Dermis microvascular lymphatic vessel endothelial cell (primary cell): ENCODE data around the gene TGFBR3. TPM values are rescaled to one million over a fixed set of nuclear protein-coding genes. Genes with fewer than 3 reads are reported as not detected.

Source experiments
- DNase-seq, 2 donors: peaks; one replicate each; pipeline versions ENCODE4 v3.0.0 to v3.0.0-alpha.2; 2010; ENCODE audit warnings: low read depth in 2 of 2
- total RNA-seq: library from RNA; depleted of rRNA; stranded (reverse); fragments of >200 nt; gene quantifications from 2 replicates; pipeline ENCODE4 v1.2.1, GENCODE V29; 2014

TGFBR3 gene
- total RNA-seq: 8.3 and 25.9 TPM in 2 replicates

DNA sequence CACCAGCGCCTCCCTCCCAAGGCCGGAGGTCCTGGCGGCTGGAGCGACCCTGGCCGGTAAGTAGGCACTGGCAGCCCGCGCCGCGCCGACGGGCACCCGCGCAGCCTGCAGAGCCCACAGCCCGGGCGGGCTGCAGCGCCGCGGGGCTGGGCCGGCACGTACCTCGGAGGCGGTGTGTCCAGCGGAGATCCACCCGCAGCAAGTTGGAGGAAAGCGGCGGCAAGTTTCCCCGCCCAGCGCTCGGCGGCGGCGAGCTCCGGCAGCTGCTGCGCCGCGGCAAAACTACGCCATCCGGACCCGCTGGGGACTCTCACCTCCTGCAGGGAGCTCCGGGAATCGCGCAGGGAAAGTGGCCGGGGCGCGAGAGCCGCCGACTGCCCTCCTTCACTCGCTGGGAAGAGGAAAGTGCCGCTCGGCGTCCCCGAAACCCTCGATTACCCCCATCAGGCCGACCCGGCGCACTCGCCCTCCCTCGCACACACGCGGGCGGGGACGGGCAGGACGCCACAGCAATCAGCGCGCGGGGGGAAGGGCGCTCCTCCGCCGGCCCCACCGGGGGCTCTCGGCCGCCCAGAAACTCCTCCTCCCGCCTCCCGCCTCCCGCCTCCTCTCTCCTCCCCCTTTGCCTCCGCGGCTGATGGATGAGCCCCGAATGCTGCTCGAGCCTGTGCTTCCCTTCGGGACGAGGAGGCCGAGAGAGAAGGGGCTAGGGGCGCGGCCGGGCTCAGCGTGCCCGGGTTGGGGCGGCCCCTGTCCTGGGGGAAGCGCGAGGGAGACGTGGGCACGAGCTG lies at the start of gene TGFBR3:
TSS of gene TGFBR3 (minus strand) at position 436 of the 791 bp plus-strand sequence. CDS start 24,620 bp downstream, outside the sequence.
- DNase-seq: peak; percentile 50 to 90

DNA sequence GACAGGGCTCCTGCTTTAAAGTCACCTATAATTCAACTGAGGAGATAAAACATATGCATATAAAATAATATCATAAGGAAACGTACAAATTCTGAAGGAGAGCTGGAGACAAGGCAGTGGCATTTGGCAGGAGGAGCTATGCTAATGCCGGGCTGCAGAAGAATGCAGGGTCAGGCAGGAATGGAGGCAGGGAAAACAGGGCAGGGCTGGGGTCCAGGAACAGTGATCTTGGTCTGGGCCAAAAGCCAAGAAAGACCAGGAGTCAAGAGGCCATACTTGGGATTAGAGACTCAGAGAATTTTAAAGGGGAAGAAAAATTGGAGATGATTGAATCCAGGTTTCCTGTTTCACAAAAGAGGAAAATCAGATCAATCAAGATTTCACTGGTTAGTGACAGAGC lies 43.3 kb upstream of the TGFBR3 start:
- DNase-seq: peak in 1 of 2 donors; percentile 59

DNA sequence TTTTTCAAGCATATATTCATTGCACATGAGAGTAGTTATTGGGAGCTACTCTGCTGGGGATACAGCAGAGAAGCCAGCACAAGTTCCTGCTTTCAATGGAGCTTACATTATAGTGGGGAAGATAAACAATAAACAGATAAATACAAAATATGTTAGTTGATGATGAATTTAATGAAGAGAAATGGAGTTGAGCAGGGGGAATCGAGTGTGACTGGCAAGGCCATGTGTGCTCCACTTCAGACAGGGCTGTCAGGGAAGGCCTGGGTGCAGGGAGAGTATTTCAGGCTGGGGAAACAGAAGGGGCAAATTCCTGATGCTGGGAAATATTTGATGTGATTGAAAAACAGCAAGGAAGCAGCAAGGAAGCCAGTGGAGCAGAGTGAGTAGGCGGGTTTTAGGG lies 42.1 kb upstream of the TGFBR3 start:
- no peak for DNase-seq

DNA sequence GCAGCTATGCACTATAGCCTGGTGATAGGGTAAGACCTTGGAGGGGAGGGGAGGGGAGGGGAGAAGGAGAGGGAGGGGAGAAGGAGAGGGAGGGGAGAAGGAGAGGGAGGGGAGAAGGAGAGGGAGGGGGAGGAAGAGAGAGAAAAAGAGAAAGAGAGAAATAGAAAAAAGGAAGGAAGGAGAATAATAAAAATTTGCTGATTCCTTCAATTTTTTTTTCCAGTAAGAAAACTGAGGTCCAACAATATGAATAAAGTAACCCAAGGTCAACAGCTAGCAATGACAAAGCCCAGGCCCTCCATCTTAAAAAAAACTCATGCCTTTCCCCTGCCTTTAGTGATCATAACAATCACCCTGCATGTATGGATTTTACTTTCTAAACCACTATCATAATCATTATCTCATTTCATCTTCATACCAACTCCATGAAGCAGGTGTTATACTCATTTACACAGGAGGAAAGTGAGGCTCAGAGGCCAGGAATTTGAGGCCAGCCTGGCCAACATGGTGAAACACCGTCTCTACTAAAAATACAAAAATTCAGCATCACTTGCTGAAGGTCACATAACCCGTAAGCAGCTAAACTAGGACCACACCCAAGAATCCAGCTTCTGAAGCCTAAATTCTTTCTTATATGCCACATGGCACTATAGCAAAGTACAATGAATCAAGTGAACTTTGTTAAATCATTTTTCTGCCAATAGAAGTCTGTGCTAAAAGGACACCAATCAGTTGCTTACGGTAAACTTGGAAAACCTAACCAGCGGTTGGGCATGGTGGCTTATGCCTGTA lies 39.9 kb upstream of the TGFBR3 start:
- no peak for DNase-seq

DNA sequence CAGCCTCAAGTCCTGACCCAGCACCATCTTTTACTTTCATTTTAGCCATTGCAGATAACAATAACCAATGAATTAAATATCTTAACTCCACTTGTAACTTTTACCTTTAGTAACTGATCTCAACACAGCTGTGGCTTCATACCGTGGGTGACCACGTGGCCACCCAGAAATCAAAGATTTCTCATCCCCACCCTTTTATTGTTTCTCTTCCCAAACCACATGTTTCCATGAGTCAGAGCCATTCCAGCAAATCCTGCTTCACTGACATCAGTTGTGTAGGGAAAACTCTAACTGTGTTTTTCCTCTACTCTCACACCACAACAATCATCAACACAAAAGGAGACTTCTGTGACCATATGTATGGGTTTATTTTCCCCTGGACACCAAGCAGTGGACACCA lies 38.2 kb upstream of the TGFBR3 start:
- DNase-seq: peak; percentile 34 to 63

DNA sequence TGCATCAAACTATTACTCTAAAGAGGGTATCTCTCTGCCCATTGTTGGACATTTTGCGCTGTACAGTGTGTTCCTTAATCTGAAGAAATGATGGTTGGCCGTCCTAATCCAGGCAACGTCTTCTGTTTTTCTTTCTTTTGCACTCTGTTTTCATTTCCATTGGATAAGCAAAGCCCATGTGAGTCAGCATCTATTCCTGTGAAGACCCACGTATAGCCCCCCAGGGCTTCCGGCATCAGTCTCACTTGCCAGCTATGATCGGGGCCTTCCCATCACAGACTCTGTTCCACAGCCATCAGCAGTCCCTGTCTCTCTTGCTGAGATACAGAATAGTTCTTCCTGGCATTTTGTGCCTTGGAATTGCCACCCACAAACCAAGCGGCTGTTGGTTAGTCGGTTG lies 34.0 kb upstream of the TGFBR3 start:
- no peak for DNase-seq

DNA sequence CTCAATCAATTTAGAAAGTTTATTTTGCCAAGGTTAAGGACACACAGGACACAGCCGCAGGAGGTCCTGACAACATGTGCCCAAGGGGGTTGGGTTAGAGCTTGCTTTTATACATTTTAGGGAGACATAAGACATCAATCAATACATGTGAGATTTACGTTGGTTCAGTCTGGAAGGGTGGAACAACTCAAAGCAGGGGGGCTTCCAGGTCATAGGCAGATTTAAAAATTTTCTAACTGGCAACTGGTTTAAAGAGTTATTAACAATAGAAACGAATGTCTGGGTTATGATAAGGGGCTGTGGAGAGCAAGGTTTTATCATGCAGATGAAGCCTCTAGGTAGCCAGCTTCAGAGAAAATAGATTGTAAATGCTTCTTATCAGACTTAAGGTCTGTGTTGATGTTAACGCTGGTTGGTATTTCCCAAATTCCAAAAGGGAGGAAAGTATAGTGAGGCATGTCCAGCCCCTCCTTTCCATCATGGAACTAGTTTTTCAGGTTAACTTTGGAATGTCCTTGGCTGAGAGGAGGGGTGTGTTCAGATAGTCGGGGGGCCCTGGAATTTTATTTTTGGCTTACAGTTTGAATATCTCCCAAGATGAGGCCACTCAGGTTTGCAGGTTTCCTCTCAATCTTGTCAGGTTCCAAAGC lies 31.0 kb upstream of the TGFBR3 start:
- no peak for DNase-seq

DNA sequence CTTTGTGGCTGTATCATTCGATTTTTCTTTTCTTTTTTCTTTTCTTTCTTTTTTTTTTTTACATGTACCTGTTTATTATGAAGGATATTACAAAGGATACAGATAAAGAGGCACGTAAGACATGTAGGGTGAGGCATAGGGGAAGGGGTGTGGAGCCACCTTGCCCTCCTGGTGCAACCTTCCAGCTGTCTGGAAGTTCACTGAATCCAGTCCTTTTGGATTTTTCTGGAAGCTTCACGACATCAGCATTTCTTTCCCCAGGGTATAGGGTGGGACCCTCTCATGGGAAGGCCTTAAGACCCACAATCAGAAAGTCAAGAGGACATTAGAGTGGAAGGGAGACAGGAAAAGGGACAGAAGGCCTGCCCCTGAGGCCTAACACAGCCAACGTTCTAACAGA lies 30.1 kb upstream of the TGFBR3 start:
- DNase-seq: no peak

DNA sequence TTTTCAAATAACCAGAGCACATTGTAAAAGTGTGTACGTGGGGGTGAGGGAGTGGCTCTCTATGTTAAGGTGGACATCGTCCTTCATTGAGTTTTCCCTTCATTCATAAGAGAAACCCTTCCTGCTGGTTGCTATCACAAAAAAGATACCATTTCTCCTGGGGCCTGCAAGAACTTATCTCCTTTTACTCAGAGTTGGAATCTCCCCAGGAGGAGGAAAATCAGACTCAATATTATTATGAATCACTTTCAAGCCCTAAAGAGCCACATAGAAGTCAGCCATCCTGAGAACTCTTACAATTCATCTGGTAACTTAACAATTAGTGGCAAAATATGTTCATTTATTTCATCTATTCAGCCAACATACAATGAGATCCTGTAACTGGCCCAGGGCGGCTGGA lies 27.1 kb upstream of the TGFBR3 start:
- DNase-seq: peak in 1 of 2 donors; percentile 35

DNA sequence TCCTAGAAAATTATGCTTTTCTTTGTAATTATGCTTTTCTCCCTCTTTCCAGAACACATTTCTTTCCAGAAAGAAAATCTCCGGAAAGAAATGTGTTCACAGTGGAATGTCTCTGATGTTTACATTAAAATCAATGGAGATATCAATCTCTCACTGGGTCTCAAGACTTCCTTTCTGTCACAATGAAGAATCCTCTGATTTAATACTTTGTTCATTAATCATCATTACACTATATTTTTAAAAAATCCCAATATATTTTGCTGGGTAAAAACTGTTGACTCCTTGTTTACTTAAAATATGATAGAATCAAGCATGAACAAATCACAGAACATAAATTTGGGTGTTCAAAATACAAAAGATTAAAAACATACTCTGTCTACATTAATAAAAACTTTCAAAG lies 26.3 kb upstream of the TGFBR3 start:
- peak in 1 of 2 donors; percentile 39 for DNase-seq

DNA sequence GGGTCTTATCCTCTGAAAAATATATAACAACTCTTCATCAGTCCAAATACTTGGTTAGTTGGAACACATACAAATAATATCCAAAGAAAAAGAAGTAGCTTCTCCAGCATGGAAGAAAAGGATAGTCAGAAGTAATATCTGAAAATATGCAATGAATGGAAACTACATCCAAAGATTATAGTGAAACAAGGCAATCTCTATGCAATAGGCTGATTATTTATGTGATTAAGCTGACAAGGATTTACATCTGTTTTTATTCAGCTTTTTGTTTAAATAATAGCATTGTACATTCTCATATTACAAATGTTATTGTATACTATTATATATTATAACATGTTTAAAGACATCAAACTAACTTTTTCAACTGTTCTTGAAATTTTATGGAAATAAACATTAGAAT lies 15.3 kb upstream of the TGFBR3 start:
- DNase-seq: no peak

DNA sequence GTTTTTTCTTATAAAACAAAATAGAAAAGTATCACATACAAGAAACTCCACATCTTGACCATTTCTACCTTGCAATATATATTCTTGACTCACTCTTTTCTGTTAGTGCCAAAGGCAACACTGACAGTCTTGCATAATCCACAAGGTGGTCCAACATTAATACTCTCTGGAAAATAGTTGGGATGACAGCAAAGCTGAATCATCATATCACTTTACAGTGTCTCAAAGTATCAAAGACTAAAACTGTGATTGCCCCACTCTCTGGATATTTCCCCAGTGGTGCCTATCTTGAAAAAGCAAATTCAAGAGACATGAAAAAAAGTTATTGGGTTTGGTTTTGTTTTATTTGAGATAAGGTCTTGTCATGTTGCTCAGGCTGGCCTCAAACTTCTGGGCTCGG lies 14.6 kb upstream of the TGFBR3 start:
- peak in 1 of 2 donors; percentile 30 for DNase-seq

DNA sequence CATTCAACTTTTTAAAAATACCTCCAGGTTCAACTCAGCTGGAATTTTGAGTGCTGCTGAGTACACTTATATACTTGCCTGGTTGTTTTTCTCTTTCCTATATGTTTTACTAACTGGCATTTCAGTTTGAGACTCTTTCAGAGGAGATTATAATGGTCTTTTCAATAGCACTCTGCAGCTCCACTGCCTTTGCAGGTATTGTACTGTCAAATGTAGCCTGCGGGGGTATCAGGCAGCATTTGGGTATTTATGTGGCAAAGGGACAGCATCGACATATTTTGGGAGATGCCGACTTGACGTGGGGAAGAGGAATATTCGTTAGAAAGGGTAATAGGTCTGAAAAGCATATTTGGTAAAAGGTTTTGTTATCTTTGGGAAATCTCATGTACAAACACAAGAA lies 11.1 kb upstream of the TGFBR3 start:
- DNase-seq: no peak

DNA sequence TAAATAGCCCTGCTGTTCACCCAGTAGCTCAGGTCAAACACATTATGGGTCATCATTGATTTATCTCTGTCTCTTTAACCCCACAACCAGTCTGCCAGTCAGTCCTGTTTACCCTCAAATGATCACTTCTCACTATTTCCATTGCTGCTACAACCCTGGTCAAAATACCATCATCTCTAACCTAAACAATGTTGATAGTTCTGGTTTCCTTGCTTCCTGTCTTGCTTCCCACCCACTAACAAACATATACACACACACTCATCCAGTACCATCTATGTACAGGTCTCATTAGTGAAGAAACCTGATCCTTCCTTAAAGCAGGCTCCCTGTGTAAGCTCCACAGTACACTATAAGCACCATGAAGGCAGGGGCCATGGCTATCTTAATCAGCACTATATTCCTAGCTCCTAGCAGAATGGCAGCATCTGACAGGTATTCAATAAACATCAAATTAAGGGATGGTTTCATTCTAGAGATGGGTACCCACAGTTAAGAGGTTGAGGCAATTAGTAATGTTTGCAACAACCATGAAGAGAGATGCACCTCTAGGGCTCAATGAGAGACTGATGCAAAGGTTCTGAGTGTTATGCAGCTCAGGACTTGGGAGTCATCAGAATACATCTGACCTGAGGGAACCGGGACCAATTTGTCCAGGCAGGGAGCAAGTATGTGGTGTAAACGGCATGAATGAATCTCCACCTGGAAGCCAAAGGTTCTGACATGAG lies 10.0 kb upstream of the TGFBR3 start:
- DNase-seq: no peak

DNA sequence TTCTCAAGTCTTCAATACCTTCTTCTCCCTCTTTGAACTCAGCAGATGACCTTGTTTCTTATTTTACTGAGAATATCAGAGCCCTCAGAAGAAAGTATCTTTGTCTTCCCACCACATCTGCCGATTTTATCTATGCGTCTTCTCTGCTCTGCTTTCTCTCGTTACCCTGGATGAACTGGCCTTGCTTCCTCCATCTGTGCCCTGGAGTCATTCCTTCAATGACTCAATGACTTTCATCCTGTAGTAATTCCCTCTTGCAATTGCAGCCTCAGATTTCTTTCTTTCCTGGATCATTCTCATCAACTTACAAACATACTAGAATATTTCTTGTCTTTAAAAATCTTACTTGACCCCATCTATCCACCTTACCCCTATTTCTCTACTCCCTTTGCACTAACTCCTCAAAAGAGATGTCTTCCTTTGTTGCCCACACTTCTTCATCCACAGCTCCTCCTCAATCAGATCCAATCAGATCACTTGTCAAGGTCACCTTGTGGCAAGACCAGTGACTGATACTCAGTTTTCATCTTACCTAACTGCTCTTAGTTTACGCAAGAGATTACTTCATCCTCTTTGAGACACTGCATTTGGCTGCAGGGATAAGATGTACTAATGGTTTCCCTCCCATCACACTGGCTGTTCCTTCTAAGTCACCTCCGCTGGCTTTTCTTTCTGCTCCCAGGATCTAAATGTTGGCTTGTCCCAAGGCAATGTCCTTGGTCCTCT lies 8.2 kb upstream of the TGFBR3 start:
- DNase-seq: no peak

DNA sequence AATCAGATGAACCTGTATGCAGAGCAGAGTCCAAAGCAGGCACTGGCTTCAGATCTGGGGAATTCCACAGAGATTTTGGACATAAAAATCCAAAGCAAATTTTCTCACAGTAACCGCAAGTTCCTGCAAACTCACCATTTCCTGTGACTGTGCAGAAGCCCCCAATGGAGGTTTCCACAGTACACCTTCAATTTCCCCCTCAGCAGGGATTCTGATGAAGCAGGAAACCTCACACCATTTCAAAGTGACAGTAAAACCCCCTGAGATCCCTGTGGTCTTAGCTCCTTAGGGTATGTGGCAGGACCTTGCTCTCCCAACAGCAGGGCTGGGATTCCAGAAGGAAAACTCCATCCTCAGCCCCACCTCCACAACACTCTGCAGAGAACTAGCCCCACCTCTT lies 6.0 kb upstream of the TGFBR3 start:
- DNase-seq: peak in 1 of 2 donors; percentile 55

DNA sequence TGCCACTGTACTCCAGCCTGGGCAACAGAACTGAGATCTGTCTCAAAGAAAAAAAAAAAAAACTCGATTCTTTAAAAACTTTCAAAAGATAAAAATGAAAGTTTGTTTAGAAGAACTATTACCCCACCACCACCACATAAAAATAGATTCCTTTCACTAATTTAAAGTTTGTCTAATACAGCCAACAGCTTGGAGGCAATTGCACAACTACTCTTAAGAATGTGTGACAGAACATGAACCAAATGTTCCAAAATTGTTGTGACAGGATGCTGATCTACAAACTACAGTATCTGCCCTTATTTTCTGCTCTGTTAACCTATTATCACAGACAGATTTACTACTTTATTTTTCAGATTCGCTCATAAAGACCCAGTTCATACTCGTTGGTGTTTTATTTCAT lies 5.5 kb upstream of the TGFBR3 start:
- no peak for DNase-seq

DNA sequence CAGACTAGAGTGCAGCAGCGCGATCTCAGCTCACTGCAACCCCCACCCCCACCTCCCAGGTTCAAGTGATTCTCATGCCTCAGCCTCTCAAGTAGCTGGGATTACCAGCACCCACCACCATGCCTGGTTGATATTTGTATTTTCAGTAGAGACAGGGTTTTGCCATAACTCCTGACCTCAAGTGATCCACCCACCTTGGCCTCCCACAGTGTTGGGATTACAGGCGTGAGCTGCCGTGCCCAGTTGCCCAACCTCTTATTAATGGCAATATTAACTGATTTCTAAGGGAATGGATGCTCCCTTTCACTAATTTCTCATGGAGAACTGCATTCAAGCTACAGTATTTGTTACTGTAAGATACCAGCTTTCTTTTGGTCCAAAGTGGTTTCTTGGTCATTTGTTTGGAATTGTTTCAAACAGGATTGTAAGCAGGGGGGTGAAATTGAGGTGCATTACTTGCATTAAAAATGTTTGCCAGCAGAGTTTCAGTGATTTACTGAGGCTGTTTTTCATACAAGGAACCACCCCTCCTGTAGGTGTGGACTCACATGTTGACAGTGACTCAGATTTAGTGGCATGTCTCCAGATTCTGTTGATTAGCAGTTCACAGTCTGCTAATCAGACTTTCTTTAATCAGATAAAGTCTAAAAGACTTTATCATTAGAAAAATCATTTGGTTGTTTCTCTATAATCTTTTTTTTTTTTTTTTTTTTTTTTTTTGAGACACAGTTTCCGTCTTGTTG lies 3.9 kb upstream of the TGFBR3 start:
- DNase-seq: peak in 1 of 2 donors; percentile 75

DNA sequence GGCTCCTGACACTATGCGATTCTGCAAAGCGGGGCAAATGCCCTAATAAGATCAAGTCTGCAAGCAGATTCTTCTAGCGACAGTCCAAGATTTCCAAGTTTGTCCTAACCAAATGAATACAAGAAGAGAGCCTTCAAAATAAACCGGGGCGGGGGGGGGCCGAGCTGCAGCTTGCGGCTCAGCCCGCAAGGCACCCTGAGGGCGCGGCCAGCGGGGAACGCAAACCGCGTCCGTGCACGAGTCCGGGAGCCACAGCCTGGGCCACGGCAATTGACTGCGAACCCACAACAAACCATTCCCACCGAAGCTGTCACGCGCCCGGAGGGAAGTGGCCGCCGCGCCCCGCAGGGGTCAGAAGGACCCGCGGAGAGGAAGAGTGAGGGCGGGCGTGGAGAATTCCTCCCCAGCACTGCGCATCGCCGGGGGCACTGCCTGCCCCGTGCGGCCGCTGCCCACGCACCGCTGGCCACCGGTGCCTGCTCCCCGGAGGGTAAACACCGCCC lies 687 bp downstream of the TGFBR3 start:
- DNase-seq: peak in 1 of 2 donors; percentile 33
